Measurements from ENCODE around the gene CCDC192. TPM values are rescaled to one million over a fixed set of nuclear protein-coding genes. Genes with fewer than 3 reads are reported as not detected.

The CCDC192 gene
- polyA plus RNA-seq, 3 donors: not detected

- Histone ChIP-seq H3K36me3 (replicated peaks in 1 of 2; ENCODE audit: control insufficient read depth in 1 of 2, insufficient read depth in 2 of 2, low read length in 2 of 2) (no peaks in the 10 kb centered on the region), H3K79me2 (ENCODE audit: insufficient read depth, low read length) (no peaks in the 10 kb centered on the region), H4K20me1 (ENCODE audit: insufficient read depth, low read length) (no peaks in the 10 kb centered on the region), H3K27me3 (ENCODE audit: control insufficient read depth in 2 of 2, insufficient read depth in 2 of 2, low read length in 2 of 2) (no peaks in the 10 kb centered on the region), H3K4me2 (replicated peaks; ENCODE audit: extremely low read depth, low read length, poor library complexity, severe bottlenecking) (no peak overlapping the region), H3K4me3 (replicated peaks in 1 of 3; ENCODE audit: low read depth in 2 of 3, low read length in 3 of 3) (no peak overlapping the region), H3K9me3 (replicated peaks in 1 of 2; ENCODE audit: control insufficient read depth in 1 of 2, insufficient read depth in 1 of 2, low read length in 2 of 2) (no peaks in the 10 kb centered on the region), H2AFZ (ENCODE audit: insufficient read depth, low read depth, low read length, poor library complexity, severe bottlenecking) (no peak overlapping the region), H3K27ac (ENCODE audit: low read depth in 1 of 2, low read length in 2 of 2) (no peak overlapping the region), H3K4me1 (ENCODE audit: control insufficient read depth in 1 of 2, insufficient read depth in 2 of 2, low read length in 2 of 2) (no peaks in the 10 kb centered on the region), H3K9ac (ENCODE audit: insufficient read depth, low read length, poor library complexity, severe bottlenecking) (no peak overlapping the region)
- Mint-ChIP-seq H3K27ac (no peak overlapping the region), H3K9me3 (peaks cover 0 to 1% (median 0%) of the 10 kb centered on the region in 7 donors), H3K4me1 (no peaks in the 10 kb centered on the region), H3K36me3 (no peaks in the 10 kb centered on the region), H3K27me3 (ENCODE audit: low read depth in 3 of 3) (peaks cover 0 to 3% (median 0%) of the 10 kb centered on the region in 3 donors), H3K4me3 (no peak overlapping the region)
- DNase-seq: no peak
- intact Hi-C loops (cut with micrococcal nuclease): no loop called here
- WGBS (ENCODE audit: insufficient coverage): 64% methylated on average over 2 of the region's 3 CpGs
- TF ChIP-seq, protein P1, sequence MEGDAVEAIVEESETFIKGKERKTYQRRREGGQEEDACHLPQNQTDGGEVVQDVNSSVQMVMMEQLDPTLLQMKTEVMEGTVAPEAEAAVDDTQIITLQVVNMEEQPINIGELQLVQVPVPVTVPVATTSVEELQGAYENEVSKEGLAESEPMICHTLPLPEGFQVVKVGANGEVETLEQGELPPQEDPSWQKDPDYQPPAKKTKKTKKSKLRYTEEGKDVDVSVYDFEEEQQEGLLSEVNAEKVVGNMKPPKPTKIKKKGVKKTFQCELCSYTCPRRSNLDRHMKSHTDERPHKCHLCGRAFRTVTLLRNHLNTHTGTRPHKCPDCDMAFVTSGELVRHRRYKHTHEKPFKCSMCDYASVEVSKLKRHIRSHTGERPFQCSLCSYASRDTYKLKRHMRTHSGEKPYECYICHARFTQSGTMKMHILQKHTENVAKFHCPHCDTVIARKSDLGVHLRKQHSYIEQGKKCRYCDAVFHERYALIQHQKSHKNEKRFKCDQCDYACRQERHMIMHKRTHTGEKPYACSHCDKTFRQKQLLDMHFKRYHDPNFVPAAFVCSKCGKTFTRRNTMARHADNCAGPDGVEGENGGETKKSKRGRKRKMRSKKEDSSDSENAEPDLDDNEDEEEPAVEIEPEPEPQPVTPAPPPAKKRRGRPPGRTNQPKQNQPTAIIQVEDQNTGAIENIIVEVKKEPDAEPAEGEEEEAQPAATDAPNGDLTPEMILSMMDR (IDR thresholded peaks at IDR 0.05): no peak
Measured at GRCh38 chr5:127821896-127822295, 118.7 kb downstream of the CCDC192 start.

DNA sequence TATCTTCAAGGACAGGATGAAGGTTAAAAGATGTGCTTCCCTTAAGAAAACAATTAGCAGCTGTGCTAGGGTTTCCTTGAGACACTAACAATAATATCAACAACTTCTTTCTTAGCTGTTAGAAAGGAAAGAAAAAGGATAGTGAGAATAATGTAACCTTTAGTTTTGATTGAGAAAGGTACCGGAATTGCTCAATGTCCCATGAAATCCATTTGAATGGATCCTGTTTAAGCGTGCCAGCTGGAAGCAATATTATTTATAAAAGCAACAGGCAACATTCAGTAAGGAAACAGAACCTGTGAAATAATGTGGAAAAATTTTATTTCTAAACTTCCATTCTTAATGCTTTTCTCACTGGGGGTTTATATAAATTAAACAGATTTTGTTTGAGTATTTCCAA is 120.9 kb downstream of the CCDC192 start:
- Mint-ChIP-seq H3K4me1 (no peaks in the 10 kb centered on the region), H3K27me3 (ENCODE audit: low read depth in 3 of 3) (peaks cover 0 to 4% (median 1%) of the 10 kb centered on the region in 3 donors), H3K27ac (no peak overlapping the region), H3K36me3 (no peaks in the 10 kb centered on the region), H3K4me3 (no peak overlapping the region), H3K9me3 (no peaks in the 10 kb centered on the region)
- intact Hi-C loops (cut with micrococcal nuclease): no loop called here
- Histone ChIP-seq H4K20me1 (ENCODE audit: insufficient read depth, low read length) (no peaks in the 10 kb centered on the region), H3K9ac (ENCODE audit: insufficient read depth, low read length, poor library complexity, severe bottlenecking) (no peak overlapping the region), H3K79me2 (ENCODE audit: insufficient read depth, low read length) (no peaks in the 10 kb centered on the region), H3K4me3 (replicated peaks in 1 of 3; ENCODE audit: low read depth in 2 of 3, low read length in 3 of 3) (no peak overlapping the region), H3K27me3 (ENCODE audit: control insufficient read depth in 2 of 2, insufficient read depth in 2 of 2, low read length in 2 of 2) (no peaks in the 10 kb centered on the region), H2AFZ (ENCODE audit: insufficient read depth, low read depth, low read length, poor library complexity, severe bottlenecking) (no peak overlapping the region), H3K4me1 (ENCODE audit: control insufficient read depth in 1 of 2, insufficient read depth in 2 of 2, low read length in 2 of 2) (no peaks in the 10 kb centered on the region), H3K4me2 (replicated peaks; ENCODE audit: extremely low read depth, low read length, poor library complexity, severe bottlenecking) (no peak overlapping the region), H3K27ac (ENCODE audit: low read depth in 1 of 2, low read length in 2 of 2) (no peak overlapping the region), H3K36me3 (replicated peaks in 1 of 2; ENCODE audit: control insufficient read depth in 1 of 2, insufficient read depth in 2 of 2, low read length in 2 of 2) (no peaks in the 10 kb centered on the region), H3K9me3 (replicated peaks in 1 of 2; ENCODE audit: control insufficient read depth in 1 of 2, insufficient read depth in 1 of 2, low read length in 2 of 2) (no peaks in the 10 kb centered on the region)
- no peak for DNase-seq
- WGBS (ENCODE audit: insufficient coverage): no CpG with 5 or more reads among the region's 2 CpGs
- TF ChIP-seq, protein P1 (IDR thresholded peaks at IDR 0.05): no peak
